Ovary (tissue), 3 donors: ENCODE measurements around the gene C6orf141.

Source experiments
- CTCF ChIP-seq, 3 donors: fragments of 450-650 bp in 2 of 3; fragments of 200-600 bp in 1 of 3; IDR thresholded peaks; one replicate each; pipeline versions ENCODE4 v1.5.1 to v1.8.0; 2016 to 2022; ENCODE audit warnings: antibody characterized with exemption in 3 of 3, mild to moderate bottlenecking in 1 of 3
- EP300 ChIP-seq: sonication (generic); formaldehyde crosslinking; IDR thresholded peaks from one replicate; pipeline ENCODE4 v1.6.1; 2017; ENCODE audit warnings: antibody characterized with exemption
- POLR2A ChIP-seq: fragments of 450-650 bp; IDR thresholded peaks from one replicate; pipeline ENCODE4 v1.6.1; 2017; ENCODE audit warnings: antibody characterized with exemption, mild to moderate bottlenecking, moderate library complexity
- donor health status: DM: no; HTN: no; CAD: no.

- TF ChIP-seq POLR2A (no peak), CTCF (IDR thresholded peaks at IDR 0.05) (no peak), EP300 (no peak)
Measured at GRCh38 chr6:49535795-49536194, 14.7 kb upstream of the C6orf141 start.
